Hypothalamus (tissue), 51 donors: ENCODE results near the gene IDH3G.

Experiments used
- DNase-seq, 51 donors: peaks; one replicate each; lab custom pipeline; 2025; lab: John Stamatoyannopoulos, UW

The IDH3G gene

DNA sequence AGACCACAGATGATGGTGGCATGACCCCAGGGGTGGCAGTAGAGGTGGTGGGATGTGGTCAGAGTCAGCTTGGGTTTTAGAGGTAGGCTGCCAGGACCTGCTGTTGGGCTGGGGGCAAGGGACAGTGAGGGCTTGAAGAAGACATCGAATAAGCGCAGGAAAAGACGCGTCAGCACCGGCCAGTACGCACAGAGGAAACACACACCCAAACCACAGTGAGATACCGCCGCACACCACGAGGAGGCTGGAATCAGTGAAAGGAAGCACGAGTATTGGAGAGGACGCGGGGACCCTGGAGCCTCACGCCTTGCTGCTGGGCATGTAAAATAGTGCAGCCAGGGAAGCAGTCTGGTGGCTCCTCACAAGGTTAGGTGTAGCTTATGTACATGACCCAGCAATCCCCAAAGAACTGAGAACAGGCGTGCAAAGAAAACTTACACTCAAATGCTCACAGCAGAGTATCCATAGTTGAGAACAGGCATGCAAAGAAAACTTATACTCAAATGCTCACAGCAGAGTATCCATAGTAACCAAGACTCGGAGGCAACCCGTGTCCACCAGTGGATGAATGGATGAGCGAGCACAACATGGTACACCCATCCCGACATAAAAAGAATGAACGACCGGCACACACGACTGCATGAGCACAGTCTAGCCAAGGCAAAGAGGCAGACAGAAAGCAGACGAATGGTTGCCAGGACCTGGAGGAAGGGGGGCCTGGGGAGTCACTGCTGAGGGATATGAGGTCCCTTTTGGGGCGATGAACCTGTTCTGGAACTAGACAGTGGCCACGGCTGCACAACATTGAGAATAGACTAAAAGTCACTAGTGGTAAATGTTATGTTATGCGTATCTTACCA is 22.9 kb upstream of the IDH3G start:
- no peak for DNase-seq

DNA sequence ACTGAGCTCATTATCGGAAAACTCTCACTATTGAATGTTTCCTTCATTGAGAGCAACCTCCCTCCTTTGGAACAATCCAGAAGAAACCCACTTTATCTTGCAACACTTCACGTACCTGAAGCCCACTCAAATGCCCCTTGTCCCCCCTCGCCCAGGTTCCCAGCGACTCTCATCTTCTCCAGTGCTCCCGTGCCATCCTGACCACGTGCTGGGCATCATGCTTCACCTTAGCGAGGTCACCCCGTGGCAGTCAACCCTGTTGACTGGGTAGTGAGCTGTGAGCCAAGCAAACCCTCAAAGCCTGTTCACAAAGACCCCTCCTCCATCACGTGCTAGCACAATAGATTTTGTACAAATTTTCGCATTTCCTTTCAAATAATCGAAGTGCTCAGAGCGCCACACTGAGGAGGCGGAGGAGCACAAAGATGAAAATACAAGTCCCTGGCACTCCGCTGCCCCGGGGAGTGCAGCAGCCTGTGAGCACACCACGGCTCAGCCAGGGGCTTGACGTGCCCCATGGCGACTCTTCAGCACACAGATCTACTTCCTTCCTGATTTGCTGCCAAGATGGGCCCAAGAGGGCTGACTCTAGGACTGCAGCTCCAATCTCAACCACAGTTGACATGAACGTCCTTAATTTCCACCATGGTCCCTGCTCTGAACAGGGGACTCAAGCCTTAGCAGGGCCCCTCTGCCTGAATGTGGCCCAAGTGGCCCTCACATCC is 20.6 kb upstream of the IDH3G start:
- DNase-seq, result no peak

DNA sequence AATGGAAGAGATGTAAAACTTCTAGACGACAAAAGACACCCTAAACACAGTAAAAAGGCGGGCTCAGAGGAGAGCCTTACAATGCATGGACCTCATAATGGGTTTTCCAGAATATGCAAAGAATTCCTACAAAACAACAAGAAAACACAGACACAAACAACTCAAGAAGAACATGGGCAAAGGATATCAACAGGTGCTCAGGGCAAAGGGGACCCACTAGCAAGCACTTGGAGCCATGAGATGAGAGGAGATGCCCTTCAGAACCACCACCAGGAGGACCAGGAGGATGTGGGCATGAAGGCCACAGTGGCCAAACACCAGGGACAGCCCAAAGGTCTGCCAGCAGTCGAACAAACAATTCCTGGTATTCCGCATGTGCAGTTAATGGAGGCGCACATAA is 19.0 kb upstream of the IDH3G start:
- DNase-seq, result no peak

DNA sequence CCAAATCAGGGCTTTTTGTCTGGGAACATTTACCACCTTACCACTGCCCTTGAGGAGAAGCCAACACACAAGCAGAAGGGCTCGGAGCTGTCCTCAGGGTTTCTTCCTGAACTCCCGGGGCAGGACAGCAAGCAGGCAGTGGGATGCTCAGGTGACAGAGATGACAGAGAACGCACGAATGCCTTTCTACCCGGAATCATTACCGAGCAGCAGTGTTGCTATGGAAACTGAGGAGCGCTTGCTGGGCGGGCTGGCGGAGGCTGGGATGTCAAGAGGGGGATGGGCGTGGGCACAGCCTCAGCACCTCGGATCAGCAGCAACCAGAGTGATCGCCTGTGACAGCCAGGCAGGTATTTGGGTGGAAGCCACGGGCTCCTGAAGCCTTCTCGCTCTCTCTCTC is 18.0 kb upstream of the IDH3G start:
- DNase-seq, result peak in 5 of 51 donors; percentile 4 to 23 (median 19)

DNA sequence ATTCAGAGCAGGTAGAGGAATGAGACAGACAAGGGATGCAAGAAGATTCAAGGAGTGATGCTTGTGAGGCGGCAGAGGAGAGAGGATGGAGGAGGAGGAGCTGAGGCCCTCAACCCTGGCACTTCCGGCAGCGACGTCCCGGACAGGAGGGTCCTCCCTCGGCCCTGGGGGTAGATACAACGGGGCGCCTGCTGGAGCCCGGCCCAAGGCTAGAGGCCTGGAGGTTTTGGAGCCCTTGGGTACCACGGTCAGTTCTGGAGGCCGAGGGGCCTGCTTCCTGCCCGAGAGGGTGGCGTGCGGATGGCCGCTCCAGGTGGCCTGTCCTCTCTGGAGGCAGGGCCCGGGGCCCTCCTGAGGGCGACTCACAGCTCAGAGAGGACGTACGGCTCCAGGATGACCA is 13.8 kb upstream of the IDH3G start:
- DNase-seq, result no peak

DNA sequence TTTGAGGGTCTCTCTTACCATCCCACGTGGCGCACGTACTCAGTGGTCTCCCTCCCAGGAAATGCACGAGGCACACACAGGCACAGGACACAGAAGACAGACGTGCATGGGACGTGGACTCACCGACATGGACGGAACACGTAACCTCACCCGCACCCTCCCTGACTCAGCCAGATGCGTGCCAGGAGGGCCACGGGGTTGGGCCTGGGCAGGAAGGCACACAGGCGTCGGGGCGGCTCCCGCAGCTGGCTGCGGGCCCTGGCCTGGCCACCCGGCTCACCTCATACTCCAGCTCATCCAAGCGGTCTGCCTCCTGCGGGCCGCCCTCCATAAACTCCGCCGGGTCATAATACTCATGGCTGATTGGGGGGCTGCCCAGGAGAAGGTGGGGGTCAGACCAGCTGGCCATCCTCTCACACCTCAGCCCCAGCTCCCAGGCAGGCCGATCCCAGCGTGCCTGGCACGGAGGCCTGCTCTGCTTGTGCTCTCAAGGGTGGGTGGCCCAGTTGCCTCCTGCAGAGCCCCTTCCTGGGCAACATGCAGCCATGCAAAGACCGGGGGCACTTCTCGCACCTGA is 12.9 kb upstream of the IDH3G start:
- DNase-seq, result peak in 1 of 51 donors; percentile 9

DNA sequence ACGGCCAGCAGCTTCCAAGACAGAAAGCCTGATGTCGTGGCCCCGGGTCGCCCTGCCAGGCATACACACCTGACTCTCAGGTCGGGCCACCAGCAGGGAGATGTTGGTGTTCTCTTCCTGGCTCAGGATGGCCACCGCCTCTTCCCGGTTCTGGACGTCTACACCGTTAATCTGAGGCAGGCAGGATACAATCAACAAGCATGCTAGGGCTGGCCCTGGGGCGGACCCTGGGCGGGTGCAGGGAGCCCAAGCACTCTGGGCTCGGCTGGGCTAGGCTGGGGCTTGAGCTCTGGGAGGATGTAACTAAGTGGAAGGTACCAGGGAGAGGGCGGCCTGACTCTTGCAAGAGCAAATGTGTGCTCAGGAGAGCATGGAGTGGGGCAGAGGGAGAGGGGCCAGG is 11.3 kb upstream of the IDH3G start:
- no peak for DNase-seq

DNA sequence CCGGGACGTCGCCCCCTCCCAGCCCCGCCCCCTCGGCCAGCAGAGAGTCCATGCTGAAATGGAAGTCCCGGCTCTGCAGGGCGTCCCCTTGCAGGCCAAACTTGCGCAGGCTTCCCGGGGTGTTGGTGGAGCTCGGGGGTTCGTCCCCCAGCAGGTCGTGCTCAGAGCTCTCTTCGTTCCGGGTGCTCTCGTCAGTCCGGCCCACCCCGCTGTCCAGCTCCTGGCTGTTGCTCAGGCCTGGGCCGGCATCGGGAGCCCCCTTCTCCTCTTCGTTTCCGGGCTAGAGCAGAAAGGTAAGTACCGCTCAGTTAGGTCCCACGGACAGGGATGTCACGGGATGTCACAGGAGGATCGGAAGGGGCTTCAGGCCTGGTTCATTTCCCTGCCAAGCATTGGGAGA is 10.4 kb upstream of the IDH3G start:
- no peak for DNase-seq

DNA sequence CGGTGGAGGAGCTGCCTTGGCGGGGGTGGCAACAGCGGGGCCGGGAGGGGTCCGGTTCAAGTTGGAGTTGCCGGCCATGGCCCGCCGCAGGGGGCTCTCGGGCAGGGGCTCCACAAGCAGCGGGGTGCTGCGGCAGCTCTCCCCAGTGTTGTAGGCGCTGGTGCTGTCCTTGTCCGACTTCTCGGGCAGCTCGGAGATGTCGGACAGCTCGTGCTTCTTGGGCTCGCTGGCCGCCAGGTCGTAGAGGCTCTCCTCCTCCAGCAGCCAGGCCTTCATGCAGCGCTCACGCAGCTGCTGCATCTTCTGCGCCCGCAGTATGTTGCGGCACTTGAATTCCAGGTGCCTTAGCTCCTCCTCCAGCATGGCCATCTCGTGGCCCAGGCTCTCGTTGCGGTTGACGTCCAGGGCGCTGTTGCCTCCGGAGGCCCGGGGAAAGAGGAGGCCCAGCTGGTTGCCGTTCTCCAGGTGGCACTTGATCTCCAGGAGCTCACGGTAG is 10.0 kb upstream of the IDH3G start:
- no peak for DNase-seq

DNA sequence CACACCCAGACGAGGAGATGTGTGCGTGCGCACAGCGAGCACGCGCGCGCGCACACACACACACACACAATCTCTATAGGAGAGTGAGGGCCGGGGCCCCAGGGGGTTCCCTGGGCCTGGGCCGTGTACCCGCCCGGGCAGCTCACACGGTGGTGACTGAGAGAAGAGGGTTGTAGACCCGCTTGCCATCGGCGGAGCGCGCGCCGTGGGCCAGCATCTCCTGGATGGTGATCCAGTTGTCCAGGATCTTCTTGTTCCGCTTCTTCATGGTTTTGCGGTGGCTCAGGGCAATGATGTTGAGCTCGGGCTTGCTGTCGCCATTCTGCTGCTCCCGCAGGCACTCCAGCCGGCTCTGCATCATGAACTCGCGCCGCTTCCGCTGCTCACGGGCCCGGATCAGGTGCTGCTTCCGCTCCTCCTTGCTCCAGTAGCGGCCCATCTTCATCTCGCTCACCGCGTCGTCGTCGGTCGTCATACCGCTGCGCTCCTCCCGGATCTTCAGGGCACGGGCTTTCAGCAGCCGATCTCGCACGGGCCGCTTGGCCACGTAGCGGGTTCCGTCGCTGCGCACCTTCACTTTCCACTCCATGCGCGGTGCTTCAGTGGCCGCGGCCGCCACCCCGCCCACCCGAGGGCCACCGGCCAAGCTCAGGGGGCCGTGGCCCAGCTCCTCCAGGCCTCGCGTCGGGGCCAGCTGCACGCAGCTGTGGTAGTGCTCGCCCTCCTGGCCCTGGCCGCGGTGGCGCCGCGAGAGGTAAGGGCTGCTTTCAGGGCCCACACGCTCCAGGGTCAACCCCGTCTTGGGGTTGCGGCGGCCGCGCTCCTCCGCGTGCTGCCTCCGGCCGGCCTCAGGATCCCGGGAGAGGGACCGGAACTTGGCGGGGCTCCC is 9.3 kb upstream of the IDH3G start:
- DNase-seq, result no peak

DNA sequence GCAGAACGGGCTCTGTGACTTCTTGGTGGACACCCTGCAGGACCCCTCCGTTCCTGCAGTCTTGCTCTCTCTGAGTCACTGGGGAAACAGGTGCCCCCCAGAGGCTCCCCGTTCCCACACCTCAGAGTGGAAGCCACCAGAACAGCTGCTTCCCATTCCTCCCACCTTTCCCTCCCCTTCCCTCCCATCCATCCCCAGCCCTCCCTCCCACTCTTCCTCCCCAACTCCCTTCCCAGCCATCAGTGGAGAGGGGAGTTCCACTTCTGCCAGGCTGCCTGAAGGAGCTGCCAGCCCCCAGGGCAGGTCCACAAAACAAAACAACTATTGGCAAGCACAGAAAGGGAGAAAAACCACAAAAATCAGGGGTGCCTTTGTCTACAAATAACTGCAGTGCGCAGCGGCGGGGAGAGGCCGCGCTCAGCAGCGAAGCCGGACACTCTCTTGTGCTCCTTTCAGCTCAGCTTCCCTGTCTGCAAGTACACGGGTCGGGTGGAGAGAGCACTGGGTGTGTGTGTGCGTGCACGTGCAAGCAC is 8.4 kb upstream of the IDH3G start:
- no peak for DNase-seq

DNA sequence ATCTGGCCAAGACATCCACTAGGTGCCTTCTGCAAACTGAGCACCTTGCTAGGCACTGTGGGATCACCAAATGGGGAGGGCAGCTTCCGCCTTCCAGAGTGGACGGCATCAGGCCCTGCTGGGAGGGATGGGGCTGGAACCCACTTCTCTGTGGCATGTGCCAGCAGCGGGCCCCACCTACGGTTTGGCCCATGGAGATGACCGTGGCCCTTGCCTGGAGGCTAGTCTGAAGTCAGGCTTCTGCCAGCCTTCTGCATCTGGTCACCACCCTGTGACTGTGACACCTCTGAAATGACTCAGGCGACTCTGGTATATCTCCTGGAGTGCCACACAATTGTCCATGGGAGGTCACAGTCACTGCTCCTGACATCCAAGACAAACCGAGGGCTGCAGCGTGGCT is 7.5 kb upstream of the IDH3G start:
- no peak for DNase-seq

DNA sequence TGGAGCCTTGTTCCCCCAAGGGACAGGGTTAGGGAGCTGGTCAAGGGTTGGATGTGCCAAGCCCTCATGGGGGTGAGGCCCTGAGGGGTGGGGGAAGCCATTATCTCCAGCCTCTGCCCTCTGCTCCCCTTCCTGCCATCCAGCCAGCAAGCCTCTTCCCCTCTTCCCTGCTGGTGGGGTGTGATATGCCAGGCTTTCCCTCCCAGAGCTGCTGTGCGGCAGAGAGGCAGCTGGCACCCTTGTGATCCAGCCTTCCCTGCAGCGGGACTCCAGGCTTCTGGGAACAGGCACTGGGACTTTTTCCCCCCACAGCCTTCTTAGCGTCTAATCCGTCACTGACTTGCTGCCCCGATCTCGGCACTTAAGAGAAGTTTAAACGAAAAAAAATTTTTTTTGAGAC is 6.6 kb upstream of the IDH3G start:
- no peak for DNase-seq

DNA sequence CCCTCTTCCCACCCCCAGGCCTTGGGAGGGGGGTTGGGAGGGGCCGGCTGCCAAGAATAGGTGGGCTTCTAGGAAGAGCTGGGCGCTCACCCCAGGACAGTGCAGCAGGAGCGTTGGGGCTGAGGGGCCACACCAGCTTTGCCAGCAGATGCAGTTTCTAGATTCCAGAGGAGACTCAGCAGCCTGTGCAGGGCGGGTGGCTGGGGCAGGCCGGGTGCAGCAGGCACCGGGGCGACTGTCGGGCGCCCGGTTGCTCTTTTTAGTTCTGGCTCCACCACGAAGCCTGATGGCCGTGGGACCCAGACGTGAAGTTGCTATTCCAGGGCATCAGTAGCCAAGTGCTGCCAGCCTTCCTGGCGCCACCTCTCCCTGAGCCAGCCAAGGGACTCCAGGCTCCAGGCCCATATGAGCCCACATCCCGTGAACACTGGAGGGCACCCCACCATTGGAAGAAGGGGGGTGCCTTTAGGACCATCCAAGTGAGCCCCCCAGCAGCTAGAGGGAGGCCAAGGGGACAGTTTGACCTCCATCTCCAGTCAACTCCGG is 6.1 kb upstream of the IDH3G start:
- peak in 12 of 51 donors; percentile 1 to 42 (median 15) for DNase-seq

DNA sequence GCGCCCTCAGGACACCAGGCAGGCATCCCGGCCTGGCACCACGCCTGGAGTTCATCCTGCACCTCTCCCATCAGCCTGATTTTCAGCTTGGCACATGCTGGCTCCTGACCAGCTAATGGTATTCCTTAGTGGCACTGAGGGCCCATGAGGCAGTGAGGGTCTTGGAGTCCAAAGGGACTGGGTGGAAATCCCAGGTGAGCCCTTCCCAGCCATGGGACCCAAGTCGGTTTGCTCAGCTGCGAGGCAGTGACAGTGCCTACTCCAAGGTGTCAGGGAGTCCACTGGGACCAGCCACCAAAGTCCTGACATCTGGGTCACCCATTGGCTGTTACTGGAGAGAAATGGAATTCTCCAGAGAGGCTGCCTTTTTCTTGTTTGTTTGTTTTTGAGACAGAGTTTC is 5.2 kb upstream of the IDH3G start:
- no peak for DNase-seq

DNA sequence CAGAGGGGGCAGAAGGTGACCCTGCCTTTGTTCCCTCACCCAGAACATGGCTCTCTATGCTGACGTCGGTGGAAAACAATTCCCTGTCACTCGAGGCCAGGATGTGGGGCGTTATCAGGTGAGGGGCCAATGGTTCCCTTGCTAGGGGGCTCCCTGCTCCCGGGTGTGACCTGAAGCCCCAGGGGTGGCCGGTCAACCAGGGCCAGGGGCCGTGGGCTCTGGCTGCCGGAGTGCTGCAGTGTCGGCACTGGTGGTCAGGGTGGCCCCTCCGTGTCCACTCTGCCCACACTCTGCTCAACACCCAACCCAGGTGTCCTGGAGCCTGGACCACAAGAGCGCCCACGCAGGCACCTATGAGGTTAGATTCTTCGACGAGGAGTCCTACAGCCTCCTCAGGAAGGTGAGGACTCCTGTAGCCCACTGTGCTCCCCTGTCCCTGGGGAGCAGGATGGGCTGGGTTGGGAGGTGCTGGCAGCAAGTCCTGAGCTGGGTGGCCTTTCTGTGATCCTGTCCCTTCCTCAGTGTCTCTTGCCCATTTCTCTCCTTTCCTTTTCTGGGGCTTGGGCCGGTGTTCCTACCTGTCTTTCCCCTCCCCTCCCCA is 3.3 kb upstream of the IDH3G start:
- DNase-seq, result no peak

DNA sequence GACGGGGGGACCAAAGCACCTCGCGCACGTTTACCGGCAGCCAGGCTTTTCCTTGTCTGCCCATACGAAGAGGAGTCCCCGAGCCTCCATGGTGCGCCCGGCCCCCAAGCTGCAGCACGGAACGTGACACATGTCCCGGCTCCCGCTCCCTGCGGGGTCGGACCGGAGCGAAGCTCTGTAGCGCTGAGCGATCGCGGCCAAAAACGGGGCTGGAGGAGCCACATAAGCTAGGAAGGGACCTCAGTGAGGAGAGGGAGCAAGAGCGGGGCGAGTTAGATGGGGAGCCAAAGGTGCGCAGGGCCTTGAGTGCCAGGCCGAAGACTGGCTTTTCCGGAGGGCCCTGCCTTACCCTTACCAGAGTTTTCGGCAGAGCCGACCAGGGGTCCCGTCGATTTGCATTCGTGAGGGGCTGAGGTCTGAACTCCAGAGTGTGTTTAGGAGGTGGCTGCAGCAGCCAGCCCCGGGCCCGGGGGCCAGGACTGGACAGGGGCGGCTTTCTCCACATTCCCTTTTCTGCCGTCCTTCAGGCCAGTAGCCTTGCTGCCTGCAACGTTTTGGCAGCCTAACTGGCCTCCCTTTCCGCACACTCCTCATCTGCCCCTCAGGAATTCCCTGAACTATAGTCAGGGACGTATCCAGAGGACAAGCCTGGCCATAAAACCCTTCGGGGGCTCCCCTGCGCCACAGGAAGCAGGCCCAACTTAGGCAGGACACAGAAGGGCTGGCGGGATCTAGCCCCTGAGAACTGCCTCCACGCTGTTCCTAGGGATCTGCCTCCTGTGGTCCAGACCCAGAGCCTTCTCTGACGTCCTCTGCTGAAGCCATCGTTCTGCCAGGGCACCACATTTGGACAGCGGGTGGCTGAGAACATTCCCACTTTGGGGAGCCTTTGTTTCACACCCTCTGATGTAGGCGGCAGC is 982 bp upstream of the IDH3G start:
- no peak for DNase-seq

DNA sequence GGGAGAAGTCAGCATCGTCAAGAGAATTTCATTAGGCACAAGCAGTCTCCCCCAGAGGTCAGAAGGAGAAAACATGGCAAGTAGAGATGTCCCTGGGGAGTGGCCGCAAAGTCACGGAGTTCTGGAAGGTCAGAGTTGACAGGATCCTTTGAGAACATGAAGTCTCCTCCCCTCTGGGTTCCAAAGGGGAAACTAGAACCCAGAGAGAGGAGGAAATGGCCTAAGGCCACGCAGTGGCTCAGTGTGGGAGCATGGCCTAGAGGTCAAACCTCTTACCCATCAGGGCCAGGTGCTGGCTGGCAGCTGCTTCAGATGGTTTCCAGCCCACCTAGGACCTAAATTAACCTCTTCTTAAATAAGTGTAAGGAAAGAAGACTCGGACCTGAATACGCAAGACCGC is 884 bp downstream of the IDH3G start:
- DNase-seq, result no peak

DNA sequence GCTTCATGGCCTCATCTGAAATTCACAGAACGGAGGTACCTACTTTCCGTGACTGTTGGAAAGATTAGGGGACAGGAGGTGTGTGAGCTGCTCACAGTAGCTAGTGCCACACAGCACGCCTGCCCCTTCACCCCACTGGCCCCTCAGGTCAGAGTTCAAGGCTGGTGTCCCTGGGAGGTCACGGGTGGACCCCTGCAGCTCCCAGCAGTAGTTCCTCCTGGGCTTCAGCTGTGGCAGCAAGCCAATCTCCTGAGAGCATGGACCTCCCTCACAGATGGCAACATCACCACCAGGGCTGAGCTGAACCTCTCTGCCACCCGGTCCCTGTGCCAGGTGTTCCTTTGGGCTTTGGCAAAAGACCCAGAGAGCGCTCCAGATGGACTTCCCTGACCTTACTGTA is 1.8 kb downstream of the IDH3G start:
- DNase-seq, result no peak
